SK-N-SH treated with all-trans-retinoic acid at 6 μM for 48 hours (cell line): ENCODE results near the gene NAMPT.

Experiments
- ARNTL ChIP-seq: fragments of 450-650 bp; formaldehyde crosslinking; IDR thresholded peaks from 2 replicates; pipeline ENCODE4 v1.5.0; 2020; ENCODE audit warnings: low read depth, mild to moderate bottlenecking, moderate library complexity, borderline replicate concordance
- OSR1 ChIP-seq: fragments of 250-450 bp; sonication (Bioruptor Pico); IDR thresholded peaks from 2 replicates; pipeline ENCODE4 v1.8.0; 2022; ENCODE audit warnings: moderate library complexity, mild to moderate bottlenecking, inconsistent platforms
- TCF4 ChIP-seq: fragments of 250-450 bp; sonication (Bioruptor Pico); IDR thresholded peaks from 2 replicates; pipeline ENCODE4 v1.8.0; 2021; ENCODE audit warnings: mild to moderate bottlenecking, moderate library complexity, borderline replicate concordance
- TOX ChIP-seq: fragments of 250-450 bp; sonication (Bioruptor Pico); IDR thresholded peaks from 2 replicates; pipeline ENCODE4 v1.8.0; 2021; ENCODE audit warnings: mild to moderate bottlenecking, moderate library complexity, borderline replicate concordance
- ZFP3 ChIP-seq: fragments of 250-450 bp; sonication (Bioruptor Pico); IDR thresholded peaks from 2 replicates; pipeline ENCODE4 v1.5.0; 2020; ENCODE audit warnings: mild to moderate bottlenecking, moderate library complexity
- TF ChIP-seq, protein P1 (sequence below): fragments of 250-450 bp; sonication (Bioruptor Pico); IDR thresholded peaks from 2 replicates; pipeline ENCODE4 v1.8.0; 2021; ENCODE audit warnings: low read depth, mild to moderate bottlenecking, moderate library complexity, borderline replicate concordance
- TF ChIP-seq, protein P2 (sequence below): fragments of 250-450 bp; sonication (Bioruptor Pico); IDR thresholded peaks from 2 replicates; pipeline ENCODE4 v1.8.0; 2020; ENCODE audit warnings: mild to moderate bottlenecking, moderate library complexity, borderline replicate concordance

DNA sequence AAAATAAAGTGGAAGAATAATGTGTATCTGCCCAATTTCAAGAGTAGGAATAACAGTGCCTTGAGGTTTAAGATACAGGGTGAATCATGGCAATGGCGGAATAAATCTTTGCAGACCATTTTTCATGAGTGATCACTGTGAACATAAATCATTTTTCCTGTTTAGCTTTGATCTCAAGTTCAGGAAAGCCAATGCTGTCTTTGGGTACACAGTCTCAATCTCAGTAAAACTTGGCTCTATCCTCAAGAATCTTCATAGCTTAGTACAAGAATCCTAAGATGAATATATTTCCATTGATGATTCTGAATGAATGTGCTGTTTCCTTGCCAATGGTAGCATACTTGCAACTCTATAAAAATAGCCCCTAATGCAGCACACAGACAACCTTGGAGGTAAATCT, 6.8 kb downstream of the NAMPT start:
- TF ChIP-seq TOX (CRISPR knock-in tag), result no peak
- TF ChIP-seq OSR1 (CRISPR knock-in tag), result no peak
- no peak for TF ChIP-seq ARNTL (CRISPR knock-in tag)
- TF ChIP-seq, protein P1, sequence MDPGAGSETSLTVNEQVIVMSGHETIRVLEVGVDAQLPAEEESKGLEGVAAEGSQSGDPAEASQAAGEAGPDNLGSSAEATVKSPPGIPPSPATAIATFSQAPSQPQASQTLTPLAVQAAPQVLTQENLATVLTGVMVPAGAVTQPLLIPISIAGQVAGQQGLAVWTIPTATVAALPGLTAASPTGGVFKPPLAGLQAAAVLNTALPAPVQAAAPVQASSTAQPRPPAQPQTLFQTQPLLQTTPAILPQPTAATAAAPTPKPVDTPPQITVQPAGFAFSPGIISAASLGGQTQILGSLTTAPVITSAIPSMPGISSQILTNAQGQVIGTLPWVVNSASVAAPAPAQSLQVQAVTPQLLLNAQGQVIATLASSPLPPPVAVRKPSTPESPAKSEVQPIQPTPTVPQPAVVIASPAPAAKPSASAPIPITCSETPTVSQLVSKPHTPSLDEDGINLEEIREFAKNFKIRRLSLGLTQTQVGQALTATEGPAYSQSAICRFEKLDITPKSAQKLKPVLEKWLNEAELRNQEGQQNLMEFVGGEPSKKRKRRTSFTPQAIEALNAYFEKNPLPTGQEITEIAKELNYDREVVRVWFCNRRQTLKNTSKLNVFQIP (CRISPR knock-in tag), result no peak
- TF ChIP-seq TCF4 (CRISPR knock-in tag), result no peak
- no peak for TF ChIP-seq ZFP3
- TF ChIP-seq, protein P2, sequence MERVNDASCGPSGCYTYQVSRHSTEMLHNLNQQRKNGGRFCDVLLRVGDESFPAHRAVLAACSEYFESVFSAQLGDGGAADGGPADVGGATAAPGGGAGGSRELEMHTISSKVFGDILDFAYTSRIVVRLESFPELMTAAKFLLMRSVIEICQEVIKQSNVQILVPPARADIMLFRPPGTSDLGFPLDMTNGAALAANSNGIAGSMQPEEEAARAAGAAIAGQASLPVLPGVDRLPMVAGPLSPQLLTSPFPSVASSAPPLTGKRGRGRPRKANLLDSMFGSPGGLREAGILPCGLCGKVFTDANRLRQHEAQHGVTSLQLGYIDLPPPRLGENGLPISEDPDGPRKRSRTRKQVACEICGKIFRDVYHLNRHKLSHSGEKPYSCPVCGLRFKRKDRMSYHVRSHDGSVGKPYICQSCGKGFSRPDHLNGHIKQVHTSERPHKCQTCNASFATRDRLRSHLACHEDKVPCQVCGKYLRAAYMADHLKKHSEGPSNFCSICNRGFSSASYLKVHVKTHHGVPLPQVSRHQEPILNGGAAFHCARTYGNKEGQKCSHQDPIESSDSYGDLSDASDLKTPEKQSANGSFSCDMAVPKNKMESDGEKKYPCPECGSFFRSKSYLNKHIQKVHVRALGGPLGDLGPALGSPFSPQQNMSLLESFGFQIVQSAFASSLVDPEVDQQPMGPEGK (CRISPR knock-in tag), result no peak
